Mesenteric fat pad (tissue), 1 donor: Measurements from ENCODE around the gene FCGR3A. TPM values are rescaled to one million over a fixed set of nuclear protein-coding genes. Genes with fewer than 3 reads are reported as not detected.
"Not testable (repeated sequence)": the region's sequence is repeated elsewhere in the genome, so short reads cannot be mapped to it uniquely, and the experiment has no call there.

Source experiments
- DNase-seq: peaks from one replicate; pipeline ENCODE4 v3.0.0-alpha.2; 2020; ENCODE audit warnings: low spot score
- total RNA-seq: library from RNA; stranded (reverse); fragmentation: NEBNext Ultra II Directional; extraction: Animal tissue kit (Norgen Biotek cat#: 25700); gene quantifications from one replicate; pipeline ENCODE4 v1.2.1, GENCODE V29; 2021
- donor health status: DM: yes; HTN: yes; CAD: no.

Gene FCGR3A
- total RNA-seq, 1 donor from 2014 or later = 117 TPM

- no peak for DNase-seq
Measured at GRCh38 chr1:161531986-161532643, 17.5 kb downstream of the FCGR3A start.

DNA sequence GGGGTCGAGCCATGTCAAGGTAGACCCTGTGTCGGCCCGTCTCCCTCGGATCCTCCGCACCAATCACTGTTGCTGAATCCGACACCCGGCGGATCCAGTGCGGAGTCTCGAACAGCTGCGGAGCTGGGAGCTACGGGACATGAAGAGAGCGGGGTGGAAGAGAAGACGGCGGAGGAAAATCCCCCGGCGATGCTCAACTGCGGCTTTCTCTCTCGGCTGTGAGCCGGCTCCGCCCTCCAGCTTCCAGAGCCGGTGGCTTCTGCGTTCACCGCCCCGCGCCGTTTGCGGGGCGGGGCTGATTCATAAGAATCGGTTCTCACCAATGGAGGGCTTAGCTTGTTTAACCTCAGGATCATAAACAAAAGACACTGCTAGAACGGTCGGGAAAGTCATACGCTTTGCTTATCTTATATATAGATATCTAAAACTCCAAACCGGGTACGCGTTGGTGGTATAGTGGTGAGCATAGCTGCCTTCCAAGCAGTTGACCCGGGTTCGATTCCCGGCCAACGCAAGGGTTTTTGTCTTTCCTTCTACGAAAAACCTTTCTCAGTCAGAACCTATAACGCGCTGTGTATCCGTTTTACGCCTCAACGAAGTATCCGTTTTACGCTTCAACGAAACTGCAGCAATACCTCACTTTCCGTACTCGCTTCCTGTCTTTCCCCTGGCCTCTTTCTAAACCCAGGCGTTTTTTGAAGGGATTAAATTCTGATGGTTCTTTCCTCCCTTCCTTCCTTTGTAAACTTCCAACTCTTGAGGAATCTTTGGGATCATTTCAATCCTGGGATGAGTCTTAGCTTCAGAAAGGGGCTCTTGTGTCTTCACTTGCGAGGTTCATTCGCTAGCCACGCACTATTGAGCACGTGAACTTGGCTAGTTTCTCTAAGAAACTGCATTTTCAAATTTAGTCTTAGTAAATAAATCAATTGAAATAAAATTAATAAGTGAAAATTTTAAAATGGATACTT is 18.7 kb downstream of the FCGR3A start:
- not testable (repeated sequence) for DNase-seq

- not testable (repeated sequence) for DNase-seq
Measured at GRCh38 chr1:161530158-161530557, 19.5 kb downstream of the FCGR3A start.

GRCh38 chr1:161529463-161530104 is 20.0 kb downstream of the FCGR3A start:
- not testable (repeated sequence) for DNase-seq

DNA sequence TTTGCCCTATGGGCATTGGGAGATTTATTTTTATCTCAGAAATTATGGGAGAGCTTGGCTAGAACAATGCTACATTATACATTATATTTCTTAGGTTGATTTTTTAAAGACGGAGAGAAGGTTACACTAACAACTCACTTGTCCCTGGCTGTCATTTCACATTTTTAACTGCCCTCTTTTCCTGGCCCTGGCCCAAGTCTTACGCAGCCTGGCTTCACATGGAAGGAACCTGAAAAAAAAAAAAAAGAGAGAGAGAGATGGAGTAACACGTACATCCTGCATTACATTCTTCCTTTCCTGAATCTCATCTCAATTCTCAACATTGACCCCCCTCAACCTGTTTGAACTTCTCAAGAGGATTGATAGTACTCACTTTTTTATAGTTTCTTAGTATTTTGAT is 21.1 kb downstream of the FCGR3A start:
- DNase-seq = not testable (repeated sequence)

- not testable (repeated sequence) for DNase-seq
Measured at GRCh38 chr1:161525918-161526317, 23.7 kb downstream of the FCGR3A start.

DNA sequence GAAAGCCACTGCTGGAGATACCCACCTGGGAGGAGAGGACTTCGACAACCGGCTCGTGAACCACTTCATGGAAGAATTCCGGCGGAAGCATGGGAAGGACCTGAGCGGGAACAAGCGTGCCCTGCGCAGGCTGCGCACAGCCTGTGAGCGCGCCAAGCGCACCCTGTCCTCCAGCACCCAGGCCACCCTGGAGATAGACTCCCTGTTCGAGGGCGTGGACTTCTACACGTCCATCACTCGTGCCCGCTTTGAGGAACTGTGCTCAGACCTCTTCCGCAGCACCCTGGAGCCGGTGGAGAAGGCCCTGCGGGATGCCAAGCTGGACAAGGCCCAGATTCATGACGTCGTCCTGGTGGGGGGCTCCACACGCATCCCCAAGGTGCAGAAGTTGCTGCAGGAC is 24.3 kb downstream of the FCGR3A start:
- DNase-seq = not testable (repeated sequence)

GRCh38 chr1:161524742-161525291 is 24.8 kb downstream of the FCGR3A start:
- not testable (repeated sequence) for DNase-seq

GRCh38 chr1:161523817-161524741 is 25.5 kb downstream of the FCGR3A start, which contains the start of gene HSPA6:
Gene HSPA6 (plus strand): TSS chr1:161524540. CDS start chr1:161524659, 119 bp downstream.
- DNase-seq = not testable (repeated sequence)

GRCh38 chr1:161523041-161523816 is 26.4 kb downstream of the FCGR3A start:
- not testable (repeated sequence) for DNase-seq

GRCh38 chr1:161513953-161514352 is 35.7 kb downstream of the FCGR3A start:
- DNase-seq = not testable (repeated sequence)

GRCh38 chr1:161513448-161513780 is 36.2 kb downstream of the FCGR3A start:
- DNase-seq = not testable (repeated sequence)

GRCh38 chr1:161512636-161513447 is 36.8 kb downstream of the FCGR3A start:
- DNase-seq = not testable (repeated sequence)

- DNase-seq = no peak
Measured at GRCh38 chr1:161511756-161512060, 37.9 kb downstream of the FCGR3A start.

GRCh38 chr1:161511018-161511755 is 38.4 kb downstream of the FCGR3A start:
- no peak for DNase-seq

DNA sequence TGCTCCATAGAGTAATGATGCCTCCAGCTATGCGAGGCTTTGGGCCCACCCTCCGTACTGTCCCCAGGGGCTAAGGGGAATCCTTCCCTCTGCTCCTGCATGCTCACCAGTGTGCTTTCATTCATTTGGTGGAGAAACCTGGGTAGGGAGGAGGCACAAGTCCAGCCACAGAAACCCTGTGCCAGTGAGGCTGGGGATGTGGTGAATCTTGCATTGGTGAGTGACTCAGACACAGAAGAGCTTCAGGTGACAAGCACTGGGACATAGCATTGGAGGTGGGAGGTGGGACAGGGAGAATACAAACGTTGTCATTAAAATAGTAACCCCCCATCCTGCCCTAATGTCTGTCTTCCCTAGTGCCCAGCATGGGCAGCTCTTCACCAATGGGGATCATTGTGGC is 39.1 kb downstream of the FCGR3A start:
- no peak for DNase-seq

GRCh38 chr1:161506336-161507223 is 43.0 kb downstream of the FCGR3A start:
- no peak for DNase-seq
